Endothelial cell of umbilical vein (primary cell): ENCODE data around the gene OLFML2A. TPM values are rescaled to one million over a fixed set of nuclear protein-coding genes. Genes with fewer than 3 reads are reported as not detected.

Experiments
- BruUV-seq: library from RNA; stranded (reverse); fragments of 400-500 nt; replicated peaks from 2 replicates; lab custom pipeline; 2021; lab: Mats Ljungman, UMichigan
- CTCF ChIA-PET: fragments of 300-600, 350-600 bp; sonication (Branson Sonifier 250); formaldehyde crosslinking; loops from one replicate; lab custom pipeline; 2021; ENCODE audit warnings: antibody characterized with exemption, inconsistent platforms; lab: Charles Lee
- POLR2A ChIA-PET: fragments of 300-600, 350-600 bp; sonication (Branson Sonifier 250); formaldehyde crosslinking; loops from one replicate; lab custom pipeline; 2021; ENCODE audit warnings: antibody characterized with exemption, inconsistent platforms; lab: Charles Lee
- DNase-seq: peaks from one replicate; pipeline ENCODE4 v3.0.0-alpha.2; 2011; ENCODE audit warnings: low read depth, low spot score
- FAIRE-seq: peaks from 2 replicates; lab custom pipeline; 2011; peaks lifted over from hg19 to GRCh38; lab: Jason Lieb, UNC
- H2AFZ ChIP-seq: 2 replicates; pipeline ENCODE4 v1.6.0; 2012; ENCODE audit warnings: low read depth, low read length, control low read depth, inconsistent platforms
- H3K27ac ChIP-seq: 2 replicates; pipeline ENCODE4 v1.5.1; 2011; ENCODE audit warnings: low read depth, mild to moderate bottlenecking, control low read depth, low read length, moderate library complexity; ENCODE audit not compliant: insufficient read depth
- H3K27me3 ChIP-seq, 2 experiments: 2 replicates each; pipeline versions ENCODE4 v1.6.0 to v1.6.1; 2011; ENCODE audit warnings: low read length in 2 of 2, mixed read lengths in 1 of 2; ENCODE audit not compliant: control insufficient read depth in 2 of 2, insufficient read depth in 2 of 2
- H3K36me3 ChIP-seq, 2 experiments: 2 replicates in 1 of 2; 3 replicates in 1 of 2; pipeline ENCODE4 v1.5.1; 2011; ENCODE audit warnings: low read length in 2 of 2, mild to moderate bottlenecking in 1 of 2, moderate library complexity in 1 of 2; ENCODE audit not compliant: control insufficient read depth in 2 of 2, insufficient read depth in 2 of 2; ENCODE audit errors: extremely low read depth in 1 of 2
- H3K4me1 ChIP-seq: 3 replicates; pipeline ENCODE4 v1.5.1; 2011; ENCODE audit warnings: mild to moderate bottlenecking, low read length; ENCODE audit not compliant: control insufficient read depth, insufficient read depth; ENCODE audit errors: extremely low read depth
- H3K4me2 ChIP-seq: 2 replicates; pipeline ENCODE4 v1.6.1; 2011; ENCODE audit warnings: low read length, control low read depth, mixed read lengths; ENCODE audit not compliant: insufficient read depth
- H3K4me3 ChIP-seq, 3 experiments: fragments of 200-600 bp in 1 of 3; sonication (generic), shearing (Covaris generic) in 1 of 3; replicated peaks in 1 of 3; 2 replicates each; pipeline ENCODE4 v1.5.1; 2011 to 2016; ENCODE audit warnings: control low read depth in 3 of 3, low read length in 3 of 3, mild to moderate bottlenecking in 2 of 3, inconsistent platforms in 1 of 3, low read depth in 1 of 3, moderate library complexity in 1 of 3; ENCODE audit not compliant: insufficient read depth in 1 of 3
- H3K79me2 ChIP-seq: 2 replicates; pipeline ENCODE4 v1.6.0; 2012; ENCODE audit warnings: low read length, inconsistent platforms; ENCODE audit not compliant: control insufficient read depth, insufficient read depth
- H3K9ac ChIP-seq: replicated peaks from 2 replicates; pipeline ENCODE3; 2011; ENCODE audit warnings: low read length, control low read depth; ENCODE audit not compliant: insufficient read depth; ENCODE audit errors: extremely low read depth
- H3K9me1 ChIP-seq: replicated peaks from 3 replicates; pipeline ENCODE4 v1.6.0; 2011; ENCODE audit warnings: mild to moderate bottlenecking, low read length; ENCODE audit not compliant: control insufficient read depth, insufficient read depth; ENCODE audit errors: extremely low read depth
- H3K9me3 ChIP-seq: replicated peaks from 2 replicates; pipeline ENCODE4 v1.5.1; 2012; ENCODE audit warnings: low read length, inconsistent platforms; ENCODE audit not compliant: control insufficient read depth, insufficient read depth
- H4K20me1 ChIP-seq: replicated peaks from 2 replicates; pipeline ENCODE3; 2011; ENCODE audit warnings: mild to moderate bottlenecking, low read length; ENCODE audit not compliant: control insufficient read depth, insufficient read depth; ENCODE audit errors: extremely low read depth
- EZH2 ChIP-seq: IDR thresholded peaks from 2 replicates; pipeline ENCODE4 v1.6.1; 2012; ENCODE audit warnings: borderline replicate concordance, low read depth, mild to moderate bottlenecking, moderate library complexity, low read length, inconsistent platforms; ENCODE audit not compliant: severe bottlenecking
- FOS ChIP-seq: IDR thresholded peaks from 2 replicates; pipeline ENCODE4 v1.6.1; 2011; ENCODE audit warnings: mild to moderate bottlenecking, low read length, moderate library complexity, borderline replicate concordance; ENCODE audit not compliant: insufficient read depth
- GATA2 ChIP-seq: IDR thresholded peaks from 2 replicates; pipeline ENCODE4 v1.7.0; 2011; ENCODE audit warnings: low read depth, mild to moderate bottlenecking, moderate library complexity, mixed read lengths, low read length; ENCODE audit not compliant: insufficient read length, insufficient read depth
- JUN ChIP-seq: IDR thresholded peaks from 2 replicates; pipeline ENCODE4 v1.6.1; 2011; ENCODE audit warnings: borderline replicate concordance, low read depth; ENCODE audit not compliant: insufficient read length, insufficient read depth
- MYC ChIP-seq: IDR thresholded peaks from one replicate; pipeline ENCODE4 v1.6.1; 2011; ENCODE audit warnings: mild to moderate bottlenecking, low read depth, low read length
- POLR2A ChIP-seq: IDR thresholded peaks from 2 replicates; pipeline ENCODE4 v1.6.1; 2012; ENCODE audit warnings: low read depth, mild to moderate bottlenecking, control low read depth, low read length
- POLR2AphosphoS5 ChIP-seq: IDR thresholded peaks from 2 replicates; pipeline ENCODE4 v1.6.1; 2012; ENCODE audit warnings: low read depth, mild to moderate bottlenecking, control low read depth, low read length, moderate library complexity; ENCODE audit not compliant: insufficient read depth
- dilution Hi-C: fragments of 300-500 bp; cut with MboI; formaldehyde crosslinking; loops from one replicate; pipeline ENCODE4 v1.15.0; 2019; ENCODE audit warnings: low sequenced_read_pairs; ENCODE audit not compliant: extremely low pct_ligation_motif_present
- intact Hi-C: fragments of 100-400 bp; cut with micrococcal nuclease; formaldehyde crosslinking; loops from one replicate; pipeline ENCODE4 v1.10.0; 2022
- polyA plus RNA-seq, 4 experiments: library from polyadenylated mRNA; depleted of rRNA in 3 of 4; stranded (reverse) in 3 of 4; unstranded in 1 of 4; fragments of >200 nt; gene quantifications; 2 replicates each; pipeline versions ENCODE4 v1.2.1 to v1.2.3, GENCODE V29; 2011 to 2012; ENCODE audit warnings: missing spikeins in 1 of 4
- total RNA-seq: library from RNA; stranded (reverse); gene quantifications from 2 replicates; pipeline ENCODE4 v1.2.3, GENCODE V29; 2021
- TF ChIP-seq, protein P1 (sequence below), 2 donors: IDR thresholded peaks; 1 replicate in 1 of 2; 2 replicates in 1 of 2; pipeline ENCODE4 v1.5.1; 2011; ENCODE audit warnings: low read length in 2 of 2, mild to moderate bottlenecking in 2 of 2, moderate library complexity in 2 of 2, control low read depth in 1 of 2, inconsistent platforms in 1 of 2, low read depth in 1 of 2; ENCODE audit not compliant: insufficient read depth in 1 of 2; ENCODE audit errors: extremely low read depth in 1 of 2
- TF ChIP-seq, protein P2 (sequence below): IDR thresholded peaks from 2 replicates; pipeline ENCODE4 v1.6.1; 2011; ENCODE audit not compliant: insufficient read depth, insufficient read length

Gene OLFML2A
- total and polyA plus RNA-seq, 2 donors (not counting 3 experiments of a cell fraction or from before 2014, with no cell fraction given), result 0.92 to 1.1 TPM

DNA sequence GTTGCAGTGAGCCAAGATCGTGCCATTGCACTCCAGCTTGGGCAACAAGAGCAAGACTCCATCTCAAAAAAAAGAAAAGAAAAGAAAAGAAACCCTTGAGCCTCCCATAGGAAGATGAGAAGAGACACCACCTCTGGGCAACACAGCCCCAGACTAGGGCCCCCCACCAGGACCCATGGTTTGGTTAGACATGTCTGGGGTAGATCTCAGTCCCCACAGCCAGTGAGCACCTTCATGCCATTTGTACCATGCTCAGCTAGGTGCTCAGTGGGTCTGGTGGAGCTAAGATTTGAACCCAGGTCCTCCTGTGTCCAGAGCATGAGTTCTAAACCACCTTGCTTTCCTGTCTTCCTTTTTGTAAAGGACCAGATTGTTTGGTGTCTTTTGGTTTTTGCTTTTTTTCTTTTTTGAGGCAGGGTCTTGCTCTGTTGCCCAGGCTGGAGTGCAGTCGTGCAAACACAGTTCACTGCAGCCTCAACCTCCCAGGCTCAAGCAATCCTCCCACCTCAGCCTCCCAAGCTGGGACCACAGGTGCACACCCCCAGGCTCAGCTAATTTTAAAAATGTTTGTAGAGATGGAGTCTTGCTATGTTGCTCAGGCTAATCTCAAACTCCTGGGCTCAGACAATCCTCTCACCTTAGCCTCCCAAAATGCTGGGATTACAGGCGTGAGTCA lies 11.7 kb downstream of the OLFML2A start:
- H3K27ac ChIP-seq, result no peak overlapping the region
- ChIA-PET CTCF (interaction anchor here (1.3 to 2.5 kb wide), 3 partner anchors 9 to 64 kb away, joined by 4 to 14 read pairs (median 7); partner anchors contain the start of genes OLFML2A and WDR38), POLR2A (no interaction called here)
- H4K20me1 ChIP-seq, result no peaks in the 10 kb centered on the region
- no peak overlapping the region for H3K4me2 ChIP-seq
- no peak overlapping the region for H2AFZ ChIP-seq
- H3K4me1 ChIP-seq, result no peaks in the 10 kb centered on the region
- no peak for DNase-seq
- BruUV-seq, result no TSS peak
- H3K27me3 ChIP-seq, result peaks cover 0 to 3% of the 10 kb centered on the region in 2 experiments
- no peaks in the 10 kb centered on the region for H3K9me1 ChIP-seq
- no peak overlapping the region for H3K4me3 ChIP-seq
- TF ChIP-seq, protein P1, sequence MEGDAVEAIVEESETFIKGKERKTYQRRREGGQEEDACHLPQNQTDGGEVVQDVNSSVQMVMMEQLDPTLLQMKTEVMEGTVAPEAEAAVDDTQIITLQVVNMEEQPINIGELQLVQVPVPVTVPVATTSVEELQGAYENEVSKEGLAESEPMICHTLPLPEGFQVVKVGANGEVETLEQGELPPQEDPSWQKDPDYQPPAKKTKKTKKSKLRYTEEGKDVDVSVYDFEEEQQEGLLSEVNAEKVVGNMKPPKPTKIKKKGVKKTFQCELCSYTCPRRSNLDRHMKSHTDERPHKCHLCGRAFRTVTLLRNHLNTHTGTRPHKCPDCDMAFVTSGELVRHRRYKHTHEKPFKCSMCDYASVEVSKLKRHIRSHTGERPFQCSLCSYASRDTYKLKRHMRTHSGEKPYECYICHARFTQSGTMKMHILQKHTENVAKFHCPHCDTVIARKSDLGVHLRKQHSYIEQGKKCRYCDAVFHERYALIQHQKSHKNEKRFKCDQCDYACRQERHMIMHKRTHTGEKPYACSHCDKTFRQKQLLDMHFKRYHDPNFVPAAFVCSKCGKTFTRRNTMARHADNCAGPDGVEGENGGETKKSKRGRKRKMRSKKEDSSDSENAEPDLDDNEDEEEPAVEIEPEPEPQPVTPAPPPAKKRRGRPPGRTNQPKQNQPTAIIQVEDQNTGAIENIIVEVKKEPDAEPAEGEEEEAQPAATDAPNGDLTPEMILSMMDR (IDR thresholded peaks at IDR 0.05; ENCODE audit: extremely low read depth in 1 of 2, insufficient read depth in 1 of 2, low read depth in 1 of 2, low read length in 2 of 2), result no peak
- TF ChIP-seq POLR2A (no peak), POLR2AphosphoS5 (no peak), FOS (no peak), GATA2 (no peak), EZH2 (no peak), MYC (no peak), JUN (no peak)
- TF ChIP-seq, protein P2, sequence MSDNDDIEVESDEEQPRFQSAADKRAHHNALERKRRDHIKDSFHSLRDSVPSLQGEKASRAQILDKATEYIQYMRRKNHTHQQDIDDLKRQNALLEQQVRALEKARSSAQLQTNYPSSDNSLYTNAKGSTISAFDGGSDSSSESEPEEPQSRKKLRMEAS, result no peak
- intact Hi-C loops (no loop called here), dilution Hi-C loops (no loop called here)
- H3K36me3 ChIP-seq, result no peaks in the 10 kb centered on the region
- H3K9me3 ChIP-seq, result no peaks in the 10 kb centered on the region
- no peak overlapping the region for H3K9ac ChIP-seq
- H3K79me2 ChIP-seq, result no peaks in the 10 kb centered on the region
- no peak for FAIRE-seq
